NCI-H1105 treated with DMSO at 0.1 percent for 48 hours (cell line): ENCODE measurements around the gene MPRIP.

ENCODE experiments used
- DNase-seq: peaks from one replicate; lab custom pipeline; 2025; lab: John Stamatoyannopoulos, UW

MPRIP gene

DNA sequence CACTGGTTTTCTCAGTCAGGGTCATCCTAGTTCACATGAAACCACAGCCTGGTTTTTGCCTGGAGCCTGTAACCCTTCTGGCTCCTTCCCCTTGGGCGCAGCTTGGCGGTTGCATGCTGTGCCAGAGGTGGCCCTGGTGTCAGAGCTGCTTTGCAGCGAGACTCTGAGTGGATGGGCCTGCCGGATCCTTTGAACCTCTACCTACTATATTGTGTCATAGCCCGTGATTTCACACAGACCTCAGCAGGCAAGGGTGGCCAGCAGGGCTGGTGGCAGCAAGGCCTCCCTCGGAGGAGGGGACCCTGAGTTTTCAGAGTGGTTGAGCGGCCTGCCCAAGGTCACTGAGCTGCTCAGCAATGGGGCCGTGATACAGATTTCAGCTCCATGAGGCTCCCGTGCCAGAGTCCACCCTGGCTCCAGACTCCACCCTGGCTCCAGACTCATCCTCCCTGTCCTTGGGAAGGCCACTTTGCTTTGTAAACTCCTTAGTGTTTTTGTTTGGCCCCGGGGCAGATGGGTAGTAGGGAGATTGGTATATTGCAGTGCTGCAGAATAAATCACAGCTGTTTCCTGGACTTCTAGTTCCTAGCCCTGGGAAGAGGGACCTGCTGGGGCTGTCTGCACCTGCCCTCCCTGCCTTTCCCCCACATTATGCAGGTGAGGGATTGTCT is 9.7 kb downstream of the MPRIP start:
- DNase-seq = no peak

DNA sequence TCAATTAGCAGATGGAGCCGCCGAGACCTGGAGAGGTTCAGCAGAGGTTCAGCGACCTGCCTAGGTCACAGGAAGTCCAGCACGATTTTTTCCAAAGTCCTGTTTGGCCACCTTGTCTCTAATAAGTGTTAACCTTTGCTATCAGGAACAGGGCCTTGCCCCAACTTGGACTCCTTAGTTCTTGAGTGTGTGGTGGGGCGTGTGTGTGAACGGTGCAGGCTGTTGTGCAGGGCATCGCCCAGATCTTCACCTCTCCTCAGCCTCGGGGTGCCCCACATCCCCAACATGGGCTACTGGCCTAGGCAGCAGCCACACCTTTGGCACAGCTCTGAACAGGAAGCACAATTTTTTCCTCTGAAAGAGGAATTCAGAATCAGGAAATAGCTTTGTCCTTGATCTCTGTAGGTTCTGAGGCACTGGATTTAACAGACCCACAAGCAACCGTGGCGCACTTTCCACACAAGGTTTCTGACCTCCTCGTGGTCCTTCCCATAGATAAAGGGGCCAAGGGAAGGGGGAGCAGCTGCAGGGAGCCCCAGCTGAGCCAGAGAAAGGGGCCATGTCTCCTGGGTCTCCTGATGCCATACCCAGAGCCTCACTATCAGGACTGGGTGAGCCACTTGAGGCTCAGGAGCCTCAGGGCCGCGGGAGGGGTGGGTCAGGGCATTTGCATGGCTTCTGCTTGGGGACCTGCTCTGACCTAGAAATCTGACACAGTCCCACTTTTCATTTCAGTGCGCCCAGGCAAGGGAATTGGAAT is 10.4 kb downstream of the MPRIP start:
- no peak for DNase-seq

GRCh38 chr17:17053446-17054379 is 11.5 kb downstream of the MPRIP start:
- no peak for DNase-seq

- no peak for DNase-seq
These were observed 12.4 kb downstream of the MPRIP start for GRCh38 chr17:17054636-17055035.

GRCh38 chr17:17055286-17056155 is 13.3 kb downstream of the MPRIP start:
- no peak for DNase-seq

DNA sequence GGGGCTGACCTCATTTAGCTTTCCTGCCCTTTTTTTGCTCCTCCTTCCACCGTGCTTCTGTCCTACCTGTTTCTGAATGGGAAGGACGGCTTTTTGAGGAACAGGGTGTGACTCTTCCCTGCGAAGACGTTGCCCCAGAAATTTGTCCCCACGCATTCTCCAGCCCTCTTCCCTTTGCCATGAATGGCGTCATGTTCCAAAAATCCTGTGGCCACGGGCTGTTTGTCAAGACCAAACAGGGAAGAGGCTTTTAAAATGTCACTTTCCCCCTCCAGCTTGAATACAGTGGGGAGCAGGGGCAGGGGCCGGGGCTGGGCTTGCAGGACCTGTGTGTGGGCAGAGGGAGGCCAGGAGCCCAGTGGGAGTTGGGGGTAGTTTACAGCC is 13.9 kb downstream of the MPRIP start:
- no peak for DNase-seq

DNA sequence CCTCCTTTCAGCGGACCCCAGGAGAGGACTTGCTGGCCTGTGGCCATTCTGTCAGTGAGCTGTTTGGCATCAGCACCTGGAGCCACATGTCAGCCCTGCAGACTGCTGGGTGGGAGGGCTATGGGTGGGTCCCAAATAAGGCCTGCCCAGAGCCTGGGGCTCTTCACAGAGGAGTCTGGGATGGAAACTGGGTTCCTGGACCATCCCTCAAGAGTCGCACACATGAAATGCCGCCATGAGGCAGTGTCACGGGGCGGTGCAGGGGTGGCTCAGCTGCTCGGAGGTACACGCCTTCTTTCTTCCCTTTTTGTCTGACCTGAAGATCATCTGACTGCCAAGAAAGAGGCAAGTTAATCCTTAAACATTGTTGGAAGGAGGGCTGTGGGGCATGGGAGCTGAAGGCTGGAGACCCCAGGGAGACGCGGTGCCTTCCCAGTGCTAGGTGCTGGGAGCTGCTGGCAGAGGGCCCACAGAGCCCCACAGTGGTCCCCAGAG is 14.8 kb downstream of the MPRIP start:
- no peak for DNase-seq

DNA sequence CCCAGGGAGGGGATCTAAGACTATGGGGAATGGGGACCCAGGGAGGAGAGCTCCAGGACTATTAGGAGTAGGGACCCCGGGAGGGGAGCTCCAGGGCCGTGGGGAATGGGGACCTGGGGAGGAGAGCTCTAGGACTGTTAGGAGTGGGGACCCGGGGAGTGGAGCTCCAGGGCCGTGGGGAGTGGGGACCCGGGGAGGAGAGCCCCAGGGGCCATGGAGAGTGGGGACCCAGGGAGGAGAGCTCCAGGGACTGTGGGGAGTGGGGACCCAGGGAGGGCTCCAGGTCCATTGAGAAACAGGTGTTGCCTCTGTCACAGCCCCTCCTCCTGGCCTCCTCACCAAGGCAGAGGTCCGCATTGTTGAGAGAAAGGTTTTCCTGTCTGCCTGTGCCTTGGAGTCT is 16.0 kb downstream of the MPRIP start:
- no peak for DNase-seq

- DNase-seq = no peak
These were observed 17.1 kb downstream of the MPRIP start for GRCh38 chr17:17059301-17059890.

DNA sequence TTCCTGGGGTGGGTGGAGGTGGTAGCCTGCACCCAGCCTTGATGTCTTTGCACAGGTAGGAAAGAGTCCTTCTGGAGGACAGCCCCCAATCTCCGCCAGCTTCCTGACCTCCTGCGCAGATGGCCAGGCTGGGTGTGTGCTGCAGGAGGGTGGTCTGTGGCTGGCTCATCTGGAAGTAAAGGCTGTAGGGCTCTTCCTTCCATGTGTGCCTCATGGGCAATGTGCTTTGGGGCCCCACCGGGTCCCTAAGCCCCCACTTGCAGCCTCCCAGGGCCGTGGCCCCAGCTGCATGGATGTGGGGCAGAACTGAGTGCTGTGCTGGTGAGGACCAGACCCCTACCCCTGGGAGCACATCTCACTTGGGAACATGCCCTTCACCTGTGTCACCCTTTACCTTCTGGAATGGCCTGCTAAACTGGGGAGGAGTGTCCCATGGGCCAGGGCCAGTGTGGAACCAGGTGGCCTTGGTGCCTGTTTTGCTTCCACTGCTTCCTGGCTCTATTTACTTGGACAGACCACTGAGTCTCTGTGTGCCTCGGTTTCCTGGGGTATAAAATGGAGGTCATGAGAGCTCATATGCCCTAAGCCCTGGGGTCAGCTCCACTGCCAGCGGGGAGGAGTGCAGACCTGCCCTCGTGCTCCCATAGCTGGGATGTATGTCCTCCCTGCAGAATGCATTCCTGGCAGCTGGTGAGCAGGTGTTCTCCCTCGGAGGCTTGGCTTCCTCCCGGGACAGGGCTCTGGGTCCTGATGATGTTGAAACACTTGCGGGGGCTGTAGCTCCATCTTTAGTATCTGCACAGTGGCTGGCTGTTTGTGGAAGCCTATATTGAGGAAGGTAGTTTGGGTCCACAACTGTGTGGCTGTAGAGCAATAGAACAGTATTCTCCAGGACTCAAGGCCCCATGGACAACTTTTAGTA is 18.0 kb downstream of the MPRIP start:
- DNase-seq = no peak

DNA sequence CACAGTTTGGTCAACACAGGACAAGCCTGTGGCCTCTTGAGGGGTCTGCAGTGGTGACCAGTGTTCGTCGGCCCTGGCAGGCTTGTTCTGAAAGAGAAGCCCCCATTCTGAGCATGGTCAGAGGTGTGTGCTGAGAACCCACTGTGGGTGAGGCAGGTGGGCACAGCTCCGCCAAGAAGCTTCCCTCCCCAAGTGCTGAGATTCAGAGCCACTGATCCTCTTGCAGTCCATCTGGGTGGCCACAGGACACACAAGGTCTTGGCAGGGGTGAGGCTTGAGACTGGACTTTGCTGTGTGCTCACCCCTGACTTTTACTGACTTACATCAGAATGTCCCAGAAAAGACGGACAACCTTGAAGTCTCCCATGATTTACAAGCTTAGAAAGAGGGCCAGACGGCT is 18.7 kb downstream of the MPRIP start:
- DNase-seq = no peak

DNA sequence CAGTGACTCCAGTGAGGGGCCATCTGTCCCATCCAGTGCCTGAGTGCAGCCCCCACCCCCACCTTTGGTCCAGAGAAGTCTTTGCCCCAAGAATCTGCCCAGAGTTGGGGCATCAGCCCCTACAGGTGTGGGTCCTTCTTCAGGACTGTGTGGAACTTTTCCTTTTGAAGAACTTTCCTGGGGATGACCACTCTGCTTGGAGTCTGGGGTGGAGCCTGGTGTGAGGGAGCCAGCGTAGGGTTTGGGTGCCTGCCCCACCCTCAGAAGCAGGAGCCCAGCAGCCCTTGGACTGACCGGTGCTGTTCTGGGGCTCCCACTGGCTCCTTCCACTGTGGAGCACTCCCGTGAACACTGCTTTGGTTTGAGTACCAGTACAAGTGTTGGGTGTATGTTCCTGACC is 19.3 kb downstream of the MPRIP start:
- DNase-seq = no peak

GRCh38 chr17:17062356-17062755 is 20.1 kb downstream of the MPRIP start:
- no peak for DNase-seq

- no peak for DNase-seq
These were observed 20.6 kb downstream of the MPRIP start for GRCh38 chr17:17062866-17063265.

DNA sequence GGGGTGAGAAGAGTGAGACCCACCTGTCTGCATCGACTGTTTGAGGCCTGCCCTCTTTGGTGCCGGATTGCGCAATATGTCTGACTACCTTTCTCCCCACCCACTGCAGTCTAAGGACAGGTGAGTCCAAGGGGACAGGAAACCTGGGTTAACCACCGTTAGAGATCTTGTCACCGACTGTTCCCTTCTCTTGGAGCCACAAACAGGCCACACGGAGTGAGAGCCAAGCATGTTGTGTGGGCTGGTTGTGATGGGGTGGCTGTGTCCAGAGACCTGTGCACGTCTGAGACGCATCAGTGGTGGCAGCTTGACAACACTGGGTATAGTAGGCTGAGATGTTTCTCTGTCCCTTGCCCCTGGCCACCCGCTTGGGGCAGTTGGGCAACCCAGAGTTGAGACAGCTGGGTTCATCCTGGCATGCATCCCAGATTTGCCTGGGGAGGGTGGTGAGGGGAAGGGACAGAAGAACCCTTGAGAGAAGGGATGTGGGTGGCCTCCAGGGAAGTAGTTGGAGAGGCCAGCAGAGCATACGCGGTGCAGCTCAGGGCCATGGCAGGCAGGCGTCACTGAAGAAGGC is 21.4 kb downstream of the MPRIP start:
- peak; percentile 54 for DNase-seq

GRCh38 chr17:17064322-17064721 is 22.1 kb downstream of the MPRIP start:
- no peak for DNase-seq

DNA sequence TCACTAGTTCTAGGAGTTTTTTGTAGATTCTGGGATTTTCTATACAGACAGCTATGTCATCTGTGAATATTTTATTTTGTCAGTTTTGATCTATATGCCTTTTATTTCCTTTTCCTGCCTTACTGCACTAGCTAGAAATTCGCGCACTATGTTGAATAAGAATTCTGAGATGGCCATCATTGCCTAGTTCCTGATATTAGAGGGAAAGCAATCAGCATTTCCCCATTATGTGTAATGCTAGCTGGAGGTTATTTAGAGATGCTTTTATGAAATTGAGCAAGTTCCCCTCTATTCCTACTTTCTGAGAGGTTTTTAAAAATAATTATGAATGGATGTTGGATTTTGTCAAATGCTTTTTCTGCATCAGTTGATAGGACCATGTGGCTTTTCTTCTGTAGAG is 23.8 kb downstream of the MPRIP start:
- DNase-seq = no peak

GRCh38 chr17:17067257-17067656 is 25.0 kb downstream of the MPRIP start:
- no peak for DNase-seq

DNA sequence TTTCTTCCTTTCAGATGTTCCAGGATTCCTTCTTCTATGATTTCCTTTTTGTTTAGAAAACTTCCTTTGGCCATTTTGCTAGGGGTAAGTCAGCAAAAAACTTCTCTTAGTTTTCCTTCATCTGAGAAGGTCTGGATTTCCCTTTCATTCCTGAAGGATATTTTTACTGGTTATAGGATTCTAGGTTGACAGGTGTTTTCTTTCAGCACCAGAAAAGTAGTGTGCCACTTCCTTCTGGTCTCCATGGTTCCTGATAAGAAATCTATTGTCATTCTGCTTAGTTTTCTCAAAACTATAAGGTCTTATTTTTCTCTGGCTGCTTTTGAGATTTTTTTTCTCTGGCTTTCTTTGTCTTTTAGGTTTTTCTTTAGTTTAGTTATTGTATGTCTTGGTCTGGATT is 27.6 kb downstream of the MPRIP start:
- no peak for DNase-seq

DNA sequence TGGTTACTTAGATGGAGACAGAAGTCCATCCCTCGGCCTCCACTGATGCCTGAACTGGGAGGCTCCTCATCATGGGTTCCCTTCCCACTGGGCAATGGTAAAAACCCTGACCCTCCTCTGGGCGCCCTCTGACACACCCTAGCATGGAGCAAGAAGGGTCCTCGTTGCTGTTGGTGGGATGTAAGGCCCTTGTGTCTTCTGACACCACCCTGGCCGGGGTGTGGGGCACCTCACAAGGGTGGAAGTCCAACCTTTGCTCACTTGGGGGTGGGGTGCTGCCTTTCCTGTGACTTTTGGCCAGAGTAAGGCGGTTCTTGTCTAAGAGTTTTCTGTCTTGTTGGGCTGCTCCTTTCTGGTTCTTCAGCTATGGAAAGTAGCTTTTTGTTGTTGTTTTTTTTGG is 28.7 kb downstream of the MPRIP start:
- DNase-seq = no peak
